Activated naive CD4-positive, alpha-beta T cell treated with anti-CD3 and anti-CD28 coated beads, Interleukin-2, amount 50 U/mL, for 24 hours (primary cell): ENCODE data around the gene CYP26A1.

Experiments
- H3K27ac Mint-ChIP-seq: one replicate; pipeline ENCODE4 v1.8.0; 2021; ENCODE audit warnings: mild to moderate bottlenecking, mixed read lengths
- H3K27me3 Mint-ChIP-seq: one replicate; pipeline ENCODE4 v1.8.0; 2021; ENCODE audit warnings: mixed read lengths
- H3K36me3 Mint-ChIP-seq: one replicate; pipeline ENCODE4 v1.8.0; 2021; ENCODE audit warnings: mixed read lengths
- H3K4me1 Mint-ChIP-seq: one replicate; pipeline ENCODE4 v1.8.0; 2021; ENCODE audit warnings: mixed read lengths
- H3K4me3 Mint-ChIP-seq: one replicate; pipeline ENCODE4 v1.8.0; 2021; ENCODE audit warnings: mild to moderate bottlenecking, mixed read lengths
- H3K9me3 Mint-ChIP-seq: one replicate; pipeline ENCODE4 v1.8.0; 2021; ENCODE audit warnings: mixed read lengths

The CYP26A1 gene

DNA sequence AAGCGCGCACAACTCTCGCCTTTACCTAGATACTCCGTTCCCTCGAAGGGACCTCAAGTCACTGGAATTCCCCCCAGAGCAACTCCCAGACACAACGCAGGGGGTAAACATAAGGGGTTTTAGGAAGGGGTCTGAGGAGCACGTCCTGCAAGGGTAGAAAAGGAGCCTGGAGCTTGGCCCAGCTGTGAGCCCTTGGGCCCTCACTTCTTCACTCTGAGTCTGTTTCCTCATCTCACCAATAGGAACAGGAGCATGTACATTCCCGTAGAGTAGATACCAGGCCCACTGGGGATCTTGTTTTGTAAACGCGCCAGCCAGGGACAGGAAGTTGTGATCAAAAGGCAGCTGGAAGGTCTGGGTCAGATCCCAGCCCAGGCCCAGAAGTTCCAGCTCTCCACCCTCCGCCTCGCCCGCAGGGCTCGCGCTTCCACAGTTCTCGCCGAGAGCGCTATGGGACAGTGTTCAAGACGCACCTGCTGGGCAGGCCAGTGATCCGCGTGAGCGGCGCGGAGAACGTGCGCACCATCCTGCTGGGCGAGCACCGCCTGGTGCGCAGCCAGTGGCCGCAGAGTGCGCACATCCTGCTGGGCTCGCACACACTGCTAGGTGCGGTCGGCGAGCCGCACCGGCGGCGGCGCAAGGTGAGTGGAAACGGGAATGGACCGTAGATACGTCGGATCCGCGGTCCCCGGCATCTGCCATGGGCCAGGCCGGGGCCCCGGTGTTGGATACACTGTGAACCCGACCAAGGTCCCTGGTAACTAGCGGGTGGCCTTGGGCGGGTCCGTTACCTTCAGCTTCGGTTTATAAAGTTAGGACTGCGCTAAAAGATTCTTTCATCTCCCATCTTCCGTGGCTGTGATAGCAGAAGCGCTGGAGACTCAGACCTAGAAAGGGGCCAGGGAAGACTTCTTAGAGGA is 11.8 kb upstream of the CYP26A1 start:
- peaks cover 20% of the 10 kb centered on the region for H3K27me3 Mint-ChIP-seq
- peaks cover 14% of the 10 kb centered on the region for H3K36me3 Mint-ChIP-seq
- H3K27ac Mint-ChIP-seq = no peak overlapping the region
- H3K4me3 Mint-ChIP-seq = peak overlapping the region; percentile 83
- H3K4me1 Mint-ChIP-seq = peaks cover 25% of the 10 kb centered on the region
- no peaks in the 10 kb centered on the region for H3K9me3 Mint-ChIP-seq

DNA sequence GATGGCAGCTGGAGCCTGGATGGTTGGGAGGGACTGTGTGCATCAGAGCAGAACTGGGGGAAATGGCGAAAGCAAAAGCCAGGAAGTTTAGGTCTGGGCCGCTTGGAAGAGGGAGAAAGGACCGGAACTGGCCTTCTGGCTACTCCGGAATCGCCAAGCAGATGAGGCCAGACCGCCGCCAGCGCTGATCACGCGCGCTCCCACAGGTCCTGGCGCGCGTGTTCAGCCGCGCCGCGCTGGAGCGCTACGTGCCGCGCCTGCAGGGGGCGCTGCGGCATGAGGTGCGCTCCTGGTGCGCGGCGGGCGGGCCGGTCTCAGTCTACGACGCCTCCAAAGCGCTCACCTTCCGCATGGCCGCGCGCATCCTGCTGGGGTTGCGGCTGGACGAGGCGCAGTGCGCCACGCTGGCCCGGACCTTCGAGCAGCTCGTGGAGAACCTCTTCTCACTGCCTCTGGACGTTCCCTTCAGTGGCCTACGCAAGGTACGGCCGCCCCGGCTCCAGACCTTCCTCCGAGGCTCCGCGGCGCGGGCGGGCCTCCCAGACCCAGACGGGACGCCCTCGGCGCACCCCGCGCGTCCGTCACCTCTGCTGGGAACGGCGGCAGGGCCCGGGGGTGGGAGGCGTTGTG is 11.1 kb upstream of the CYP26A1 start:
- no peak overlapping the region for H3K27ac Mint-ChIP-seq
- H3K4me1 Mint-ChIP-seq = peaks cover 25% of the 10 kb centered on the region
- peaks cover 24% of the 10 kb centered on the region for H3K27me3 Mint-ChIP-seq
- no peaks in the 10 kb centered on the region for H3K9me3 Mint-ChIP-seq
- H3K36me3 Mint-ChIP-seq = peaks cover 10% of the 10 kb centered on the region
- peak overlapping the region; percentile 83 for H3K4me3 Mint-ChIP-seq

DNA sequence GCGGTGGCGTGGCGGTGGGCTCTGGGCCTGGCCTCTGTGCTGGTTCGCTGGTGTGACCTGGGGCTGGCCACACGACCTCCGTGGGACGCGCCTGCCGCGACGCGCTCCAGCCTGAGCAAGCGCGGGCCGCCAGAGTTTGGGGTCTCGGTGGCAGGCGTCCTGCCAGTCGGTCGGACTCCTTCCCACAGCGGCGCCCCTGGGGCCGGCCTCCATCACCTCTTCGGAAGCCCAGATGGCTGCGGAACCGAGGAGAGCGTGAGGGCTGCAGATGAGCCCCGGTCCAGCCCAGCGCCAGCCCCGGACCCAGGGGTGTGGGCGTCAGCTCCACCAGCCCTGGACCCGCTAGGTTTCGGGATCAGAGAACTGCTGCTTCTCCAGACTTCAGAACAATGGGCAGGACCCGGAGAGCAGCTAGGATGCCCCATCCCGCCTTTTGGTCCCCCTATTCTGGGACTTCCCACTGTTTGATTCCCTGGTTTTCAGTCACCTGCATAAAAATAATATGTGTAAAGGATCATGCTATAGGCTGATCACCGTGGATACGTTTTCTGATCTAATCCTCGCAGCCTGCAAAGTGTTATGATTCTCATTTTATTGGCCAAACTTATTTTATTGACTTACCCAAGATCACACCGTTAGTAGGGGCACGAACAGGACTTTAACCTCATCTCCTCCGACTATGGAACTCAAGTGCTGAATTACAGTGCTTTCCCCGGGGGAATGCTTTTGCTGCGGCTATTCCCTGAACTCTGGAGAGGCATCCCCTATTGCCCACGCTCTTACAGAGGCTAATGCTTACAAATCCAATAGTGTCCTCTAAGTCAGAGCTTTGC is 10.3 kb upstream of the CYP26A1 start:
- H3K4me1 Mint-ChIP-seq = peaks cover 25% of the 10 kb centered on the region
- peaks cover 6% of the 10 kb centered on the region for H3K36me3 Mint-ChIP-seq
- H3K27ac Mint-ChIP-seq = no peak overlapping the region
- peak overlapping the region; percentile 32 for H3K4me3 Mint-ChIP-seq
- no peaks in the 10 kb centered on the region for H3K9me3 Mint-ChIP-seq
- peaks cover 27% of the 10 kb centered on the region for H3K27me3 Mint-ChIP-seq

DNA sequence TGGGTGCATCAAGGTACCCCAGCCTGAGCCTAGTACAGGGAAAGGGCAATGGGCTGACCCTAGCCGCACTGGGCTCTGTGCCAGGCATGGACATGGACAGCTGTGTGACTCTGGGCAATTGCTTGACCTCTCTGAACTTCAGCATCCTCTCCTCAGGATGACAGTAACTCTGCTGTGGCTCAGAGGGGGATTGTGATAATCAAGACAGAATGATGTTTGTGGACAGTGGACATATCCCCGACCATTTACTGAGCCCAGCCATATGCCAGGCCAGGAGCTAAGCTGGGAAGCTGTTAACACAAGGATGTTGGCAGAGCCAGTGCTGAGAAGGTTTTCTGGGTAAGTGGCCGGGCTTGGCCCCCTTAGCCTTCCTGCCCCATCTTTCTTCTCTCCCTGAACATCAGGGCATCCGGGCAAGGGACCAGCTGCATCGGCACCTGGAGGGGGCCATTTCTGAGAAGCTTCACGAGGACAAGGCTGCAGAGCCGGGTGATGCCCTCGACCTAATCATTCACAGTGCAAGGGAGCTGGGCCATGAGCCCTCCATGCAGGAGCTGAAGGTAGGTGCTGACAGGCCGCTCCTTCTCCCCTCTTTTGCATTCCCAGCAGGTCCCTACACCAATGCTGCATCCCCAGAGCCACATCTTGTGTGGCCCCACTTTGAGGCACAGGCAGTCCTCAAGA is 9.6 kb upstream of the CYP26A1 start:
- Mint-ChIP-seq H3K27ac (no peak overlapping the region), H3K4me3 (no peak overlapping the region), H3K4me1 (peaks cover 29% of the 10 kb centered on the region), H3K9me3 (no peaks in the 10 kb centered on the region), H3K36me3 (peaks cover 2% of the 10 kb centered on the region), H3K27me3 (peaks cover 32% of the 10 kb centered on the region)

DNA sequence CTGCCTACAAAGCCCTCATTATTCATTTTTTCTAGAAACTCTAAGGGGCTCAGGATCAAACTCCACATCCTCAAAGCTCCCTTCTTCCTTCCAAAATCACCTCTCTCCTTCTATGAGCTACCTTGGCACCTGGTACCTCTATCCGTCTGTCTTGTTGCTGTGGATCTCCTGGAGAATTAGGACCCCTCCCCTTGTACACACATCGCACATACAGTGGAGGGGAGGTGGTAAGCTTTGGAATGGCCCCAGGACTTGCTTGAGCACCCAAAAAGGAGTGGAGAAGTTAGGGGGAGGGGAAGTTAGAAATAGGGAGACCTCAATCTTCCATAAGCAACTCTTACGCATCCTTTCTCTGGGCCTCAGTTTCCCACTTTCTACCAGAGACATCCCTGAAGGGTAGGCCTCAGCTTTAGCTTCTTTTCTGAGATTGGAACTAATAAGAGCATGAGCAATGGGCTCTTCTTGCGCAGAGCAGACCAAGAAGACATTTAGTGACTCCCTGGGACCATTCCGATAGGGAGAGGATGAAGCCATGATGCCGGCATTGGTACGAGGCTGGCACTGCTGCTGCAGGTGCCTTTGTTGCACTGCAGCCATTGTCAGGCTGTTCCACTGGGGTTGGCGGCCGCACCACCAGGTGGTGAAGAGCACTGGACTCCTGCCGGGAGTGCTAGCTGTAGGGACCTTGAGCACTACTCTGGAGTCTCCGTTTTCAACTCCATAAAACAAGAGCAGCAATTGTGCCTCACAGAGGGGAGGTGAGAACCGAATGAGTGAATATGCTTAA is 8.6 kb upstream of the CYP26A1 start:
- Mint-ChIP-seq H3K9me3 (no peaks in the 10 kb centered on the region), H3K27ac (no peak overlapping the region), H3K27me3 (peaks cover 31% of the 10 kb centered on the region), H3K4me3 (no peak overlapping the region), H3K36me3 (no peaks in the 10 kb centered on the region), H3K4me1 (peaks cover 24% of the 10 kb centered on the region)

DNA sequence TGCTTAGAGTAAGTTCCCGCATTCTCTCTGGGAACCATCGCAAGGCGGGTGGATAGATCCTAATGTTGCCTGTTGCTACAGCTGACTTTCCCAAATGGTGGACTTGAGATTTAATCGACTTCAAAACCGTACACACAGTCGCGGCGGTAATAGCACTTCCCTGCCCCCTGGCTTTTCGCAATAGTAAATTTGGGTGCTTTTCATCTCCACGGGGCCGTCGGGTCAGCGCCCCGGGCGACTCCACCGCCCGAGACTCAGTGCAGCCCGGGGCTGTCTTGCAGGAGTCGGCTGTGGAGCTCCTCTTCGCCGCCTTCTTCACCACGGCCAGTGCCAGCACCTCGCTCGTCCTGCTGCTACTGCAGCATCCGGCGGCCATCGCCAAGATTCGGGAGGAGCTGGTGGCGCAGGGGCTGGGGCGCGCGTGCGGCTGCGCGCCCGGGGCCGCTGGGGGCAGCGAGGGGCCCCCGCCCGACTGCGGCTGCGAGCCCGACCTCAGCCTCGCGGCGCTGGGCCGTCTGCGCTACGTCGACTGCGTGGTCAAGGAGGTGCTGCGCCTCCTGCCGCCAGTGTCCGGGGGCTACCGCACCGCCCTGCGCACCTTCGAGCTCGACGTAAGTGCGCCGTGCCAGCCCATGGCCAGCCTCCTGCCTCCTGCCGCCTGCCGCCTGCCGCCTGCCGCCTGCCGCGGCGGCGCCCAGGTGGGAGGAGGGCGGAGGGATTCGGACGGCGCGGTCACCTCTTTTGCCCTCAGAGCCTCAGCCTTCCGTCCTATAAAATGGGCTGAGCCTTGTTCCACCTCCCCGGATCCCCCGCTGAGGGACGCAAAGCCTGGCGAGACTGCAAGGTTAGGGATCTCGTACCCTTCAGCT is 7.8 kb upstream of the CYP26A1 start:
- no peak overlapping the region for H3K27ac Mint-ChIP-seq
- peaks cover 37% of the 10 kb centered on the region for H3K27me3 Mint-ChIP-seq
- H3K4me1 Mint-ChIP-seq = peaks cover 23% of the 10 kb centered on the region
- H3K36me3 Mint-ChIP-seq = no peaks in the 10 kb centered on the region
- H3K4me3 Mint-ChIP-seq = no peak overlapping the region
- no peaks in the 10 kb centered on the region for H3K9me3 Mint-ChIP-seq

DNA sequence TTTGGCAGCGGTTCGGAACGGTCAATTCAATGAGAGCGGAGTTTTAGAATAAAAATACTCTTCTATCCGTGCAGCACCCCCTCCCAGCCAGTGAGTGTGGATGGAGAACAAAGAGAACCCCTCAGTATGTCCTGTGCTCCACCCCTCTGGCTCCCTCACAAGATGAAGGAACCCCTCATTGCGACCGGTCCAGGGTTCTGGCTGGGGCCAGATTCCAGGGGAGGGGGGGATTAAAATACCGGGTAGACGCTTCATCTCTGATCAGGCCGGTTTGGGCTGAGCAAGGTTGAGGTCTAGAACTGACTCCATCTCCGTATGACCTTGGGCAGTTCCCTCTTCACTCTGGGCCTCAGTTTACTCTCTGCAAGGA is 7.2 kb upstream of the CYP26A1 start:
- no peak overlapping the region for H3K4me3 Mint-ChIP-seq
- no peak overlapping the region for H3K27ac Mint-ChIP-seq
- H3K4me1 Mint-ChIP-seq = peaks cover 19% of the 10 kb centered on the region
- peaks cover 41% of the 10 kb centered on the region for H3K27me3 Mint-ChIP-seq
- H3K9me3 Mint-ChIP-seq = no peaks in the 10 kb centered on the region
- H3K36me3 Mint-ChIP-seq = no peaks in the 10 kb centered on the region

DNA sequence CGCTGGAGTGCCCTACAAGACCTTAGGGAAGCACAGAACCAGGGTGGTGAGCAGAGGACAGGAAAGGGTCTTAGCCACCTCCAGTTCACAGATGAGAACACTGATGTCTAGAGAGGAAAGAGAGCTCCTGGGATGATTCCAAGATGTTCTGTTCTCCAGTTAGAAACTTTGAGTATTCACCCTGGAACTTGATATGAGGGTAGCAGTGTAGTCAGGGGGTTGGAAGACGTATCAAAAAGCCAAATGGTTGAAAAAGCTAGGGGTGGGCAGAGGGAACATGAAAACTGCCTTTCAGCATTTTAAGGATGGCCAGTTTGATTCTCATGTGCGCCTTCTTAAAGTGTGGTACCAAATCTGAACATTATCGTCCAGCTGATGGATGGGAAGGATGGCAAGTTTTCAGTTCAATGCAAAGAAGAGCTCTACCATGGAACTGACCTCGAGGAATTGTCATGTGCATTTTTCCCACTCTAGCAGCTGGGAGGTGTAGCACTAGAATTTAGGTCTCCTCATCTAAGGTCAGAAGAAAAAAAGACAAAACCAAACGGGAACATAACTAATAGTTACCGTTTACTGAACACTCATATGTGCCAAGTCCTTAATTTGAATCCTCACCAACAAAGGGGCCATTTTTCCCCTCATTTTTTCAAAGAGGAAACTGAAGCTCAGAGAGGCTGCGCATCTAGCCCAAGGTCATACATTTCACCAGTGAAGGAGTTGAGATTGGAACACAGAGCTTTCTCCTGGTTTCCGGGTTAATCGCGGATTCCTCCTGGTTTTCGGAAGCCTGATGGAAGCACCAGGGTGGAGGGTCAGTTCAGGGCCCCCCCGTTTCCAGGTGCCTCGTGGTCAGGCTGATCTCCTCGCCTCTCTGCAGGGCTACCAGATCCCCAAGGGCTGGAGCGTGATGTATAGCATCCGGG is 6.0 kb upstream of the CYP26A1 start:
- Mint-ChIP-seq H3K4me1 (peaks cover 17% of the 10 kb centered on the region), H3K9me3 (no peaks in the 10 kb centered on the region), H3K4me3 (no peak overlapping the region)

DNA sequence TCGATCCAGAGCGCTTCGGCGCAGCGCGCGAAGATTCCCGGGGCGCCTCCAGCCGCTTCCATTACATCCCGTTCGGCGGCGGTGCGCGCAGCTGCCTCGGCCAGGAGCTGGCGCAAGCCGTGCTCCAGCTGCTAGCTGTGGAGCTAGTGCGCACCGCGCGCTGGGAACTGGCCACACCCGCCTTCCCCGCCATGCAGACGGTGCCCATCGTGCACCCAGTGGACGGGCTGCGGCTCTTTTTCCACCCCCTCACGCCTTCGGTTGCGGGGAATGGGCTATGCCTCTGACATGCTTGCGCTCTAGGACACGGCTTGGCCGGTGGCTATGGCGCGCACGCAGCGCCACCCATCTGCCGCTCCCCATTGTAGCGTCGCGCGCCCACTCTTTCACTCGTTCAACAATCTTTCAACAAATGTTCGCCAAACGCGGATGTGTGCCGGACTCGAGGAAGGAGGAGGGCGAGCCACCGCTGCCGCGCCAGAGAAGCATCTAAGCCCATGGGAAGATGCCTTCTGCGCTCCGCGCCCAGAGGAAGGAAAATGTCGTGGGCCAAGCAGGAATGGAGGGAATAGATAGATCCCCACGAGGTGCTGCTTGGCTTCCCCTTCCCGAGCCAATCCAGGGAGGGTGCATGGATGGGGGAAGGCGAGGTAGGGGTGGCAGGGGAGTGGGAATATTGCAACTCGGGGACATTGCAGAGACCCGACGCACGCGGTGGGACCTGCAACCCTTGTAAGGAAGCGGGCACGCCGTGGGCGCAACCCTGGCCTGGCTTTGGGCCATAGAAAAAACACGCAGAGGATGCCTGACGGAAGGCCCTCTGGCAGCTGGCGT is 5.1 kb upstream of the CYP26A1 start:
- Mint-ChIP-seq H3K27ac (no peak overlapping the region), H3K9me3 (no peaks in the 10 kb centered on the region), H3K27me3 (peaks cover 43% of the 10 kb centered on the region), H3K4me1 (peaks cover 22% of the 10 kb centered on the region), H3K36me3 (no peaks in the 10 kb centered on the region), H3K4me3 (no peak overlapping the region)

More for the DNA sequence above, 6.0 kb upstream of the CYP26A1 start:
- Mint-ChIP-seq H3K27me3 (peaks cover 45% of the 10 kb centered on the region), H3K27ac (no peak overlapping the region), H3K36me3 (no peaks in the 10 kb centered on the region)

DNA sequence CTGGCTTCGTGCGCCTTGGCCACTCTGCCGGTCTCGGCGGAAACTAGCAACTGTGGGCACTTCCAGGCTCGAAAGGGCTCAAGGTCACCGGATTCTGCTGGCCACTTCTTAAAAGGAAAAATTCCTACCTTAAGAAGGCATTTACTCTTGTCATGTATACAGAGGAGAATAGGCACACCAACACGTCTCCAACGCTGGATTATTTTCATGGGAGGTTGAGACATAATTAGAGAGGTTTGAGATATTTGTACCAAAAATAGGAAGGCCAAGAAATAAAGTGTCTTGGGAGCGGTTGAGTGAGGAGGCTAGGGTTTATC is 4.5 kb upstream of the CYP26A1 start:
- H3K4me1 Mint-ChIP-seq = peaks cover 23% of the 10 kb centered on the region

DNA sequence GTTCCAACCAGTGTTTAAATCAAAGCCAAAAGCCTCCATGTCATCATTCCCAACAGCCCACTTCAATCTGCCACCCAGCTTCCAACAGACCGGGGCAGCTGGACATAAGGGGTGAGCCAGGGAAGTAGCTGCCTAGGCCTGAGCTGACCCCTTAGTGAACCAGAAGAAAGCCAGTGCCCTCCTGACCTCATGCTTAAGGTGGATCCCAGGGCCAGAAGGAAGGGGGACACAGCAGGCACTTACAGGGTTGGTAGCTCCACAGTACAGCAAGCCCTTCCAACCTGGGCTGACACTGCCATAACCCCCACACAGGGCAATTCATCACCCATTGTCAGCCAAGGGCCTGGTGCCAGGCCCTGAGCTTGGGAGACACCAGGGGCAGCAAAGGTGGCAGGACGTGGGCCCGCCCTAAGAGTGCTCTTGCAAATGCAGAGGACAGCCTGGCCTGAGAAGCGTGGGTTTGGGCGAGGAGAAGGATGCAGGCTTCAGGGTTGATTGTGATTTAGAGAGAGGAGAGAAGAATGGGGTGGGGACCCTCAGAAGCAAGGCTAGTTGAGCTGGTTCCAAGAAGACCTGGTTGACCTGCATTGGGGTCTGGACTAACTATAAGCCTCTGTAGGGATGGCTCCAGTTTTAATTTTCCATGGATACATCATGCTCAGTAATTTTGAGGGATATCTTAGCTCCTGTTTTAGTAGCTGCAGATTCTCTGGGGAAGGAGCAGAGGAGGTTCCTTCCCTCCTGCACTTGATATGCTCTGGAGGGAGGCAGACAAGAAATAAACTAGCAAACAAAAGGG is 3.1 kb upstream of the CYP26A1 start:
- H3K27me3 Mint-ChIP-seq = peaks cover 40% of the 10 kb centered on the region
- H3K4me1 Mint-ChIP-seq = peaks cover 30% of the 10 kb centered on the region
- peak overlapping the region; percentile 8 for H3K27ac Mint-ChIP-seq
- no peaks in the 10 kb centered on the region for H3K36me3 Mint-ChIP-seq
- H3K4me3 Mint-ChIP-seq = no peak overlapping the region
- no peaks in the 10 kb centered on the region for H3K9me3 Mint-ChIP-seq

More for the DNA sequence above, 4.5 kb upstream of the CYP26A1 start:
- H3K9me3 Mint-ChIP-seq = no peaks in the 10 kb centered on the region
- H3K36me3 Mint-ChIP-seq = no peaks in the 10 kb centered on the region
- H3K27me3 Mint-ChIP-seq = peaks cover 42% of the 10 kb centered on the region
- H3K4me3 Mint-ChIP-seq = no peak overlapping the region
- no peak overlapping the region for H3K27ac Mint-ChIP-seq

DNA sequence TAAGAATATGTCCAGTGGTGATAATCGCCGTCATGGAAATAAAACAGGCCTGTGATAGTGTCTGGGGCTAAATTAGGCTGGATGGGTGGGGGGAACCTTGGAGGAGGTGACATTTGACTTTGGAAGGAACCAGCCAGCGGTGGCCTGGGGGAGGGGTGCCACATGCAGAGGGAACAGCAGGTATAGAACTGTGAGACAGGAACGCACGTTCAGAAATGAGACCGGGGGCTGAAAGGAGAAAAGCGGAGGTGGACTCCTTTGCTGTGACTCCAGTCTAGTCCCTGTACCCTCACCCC is 2.6 kb upstream of the CYP26A1 start:
- no peaks in the 10 kb centered on the region for H3K36me3 Mint-ChIP-seq

More for the DNA sequence above, 2.6 kb upstream of the CYP26A1 start:
- Mint-ChIP-seq H3K4me3 (no peak overlapping the region), H3K27ac (no peak overlapping the region), H3K4me1 (peaks cover 33% of the 10 kb centered on the region), H3K27me3 (peaks cover 44% of the 10 kb centered on the region), H3K9me3 (no peaks in the 10 kb centered on the region)
